ENCODE data around the gene PTPRD.

Gene PTPRD

DNA sequence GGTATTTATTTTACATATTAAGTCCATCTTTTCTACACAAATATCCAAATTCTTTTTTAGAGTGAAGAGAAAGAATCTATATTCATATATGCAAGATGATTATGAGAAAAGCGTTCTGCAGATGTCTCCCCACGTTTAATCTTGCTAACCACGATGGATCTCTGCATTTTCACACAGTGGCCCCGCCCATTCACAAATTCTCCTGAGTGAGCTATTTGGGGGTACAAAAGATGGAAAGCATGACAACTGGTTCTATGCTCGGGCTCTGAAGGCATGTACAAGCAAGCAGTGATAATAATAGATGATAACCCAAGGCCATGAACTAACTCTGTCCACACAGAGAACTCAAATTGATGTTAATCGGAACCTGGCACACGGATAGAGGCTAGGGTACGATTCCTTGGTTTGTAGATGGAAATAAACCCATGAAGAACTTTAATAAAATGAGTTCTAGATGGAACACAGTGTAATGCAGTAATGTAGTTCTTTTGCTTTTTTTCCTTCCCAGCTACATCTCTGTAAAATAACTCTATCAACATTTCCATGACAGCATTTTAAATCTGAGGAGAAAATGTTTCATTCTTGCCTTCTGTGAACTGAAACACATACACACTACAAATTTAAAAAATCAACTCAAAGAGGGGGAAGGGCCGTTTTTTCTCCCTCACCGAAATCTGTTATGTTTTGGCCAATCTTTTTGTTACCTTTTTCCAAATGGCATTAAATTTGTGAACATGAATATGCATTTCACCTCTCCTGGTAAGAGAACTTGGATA lies 1961.5 kb downstream of the PTPRD start:
- no peak for DNase-seq

DNA sequence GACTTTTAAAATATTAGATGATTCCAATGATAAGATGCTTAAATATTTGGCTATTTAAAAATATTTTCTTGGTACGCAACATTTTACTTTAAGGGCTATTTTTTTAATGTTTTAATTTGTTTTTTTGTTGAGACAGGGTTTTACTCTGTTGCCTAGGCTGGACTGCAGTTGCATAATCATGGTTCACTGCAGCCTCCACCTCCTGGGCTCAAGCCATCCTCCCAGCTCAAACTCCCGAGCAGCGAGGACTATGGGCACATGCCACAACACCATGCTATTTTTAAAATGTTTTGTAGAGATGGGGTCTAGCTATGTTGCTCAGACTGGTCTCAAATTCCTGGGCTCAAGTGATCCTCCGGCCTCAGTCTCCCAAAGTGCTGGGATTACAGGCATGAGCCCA lies 1963.0 kb downstream of the PTPRD start:
- no peak for DNase-seq

- DNase-seq, result no peak
Measured at GRCh38 chr9:8649160-8649559, 1963.6 kb downstream of the PTPRD start.

DNA sequence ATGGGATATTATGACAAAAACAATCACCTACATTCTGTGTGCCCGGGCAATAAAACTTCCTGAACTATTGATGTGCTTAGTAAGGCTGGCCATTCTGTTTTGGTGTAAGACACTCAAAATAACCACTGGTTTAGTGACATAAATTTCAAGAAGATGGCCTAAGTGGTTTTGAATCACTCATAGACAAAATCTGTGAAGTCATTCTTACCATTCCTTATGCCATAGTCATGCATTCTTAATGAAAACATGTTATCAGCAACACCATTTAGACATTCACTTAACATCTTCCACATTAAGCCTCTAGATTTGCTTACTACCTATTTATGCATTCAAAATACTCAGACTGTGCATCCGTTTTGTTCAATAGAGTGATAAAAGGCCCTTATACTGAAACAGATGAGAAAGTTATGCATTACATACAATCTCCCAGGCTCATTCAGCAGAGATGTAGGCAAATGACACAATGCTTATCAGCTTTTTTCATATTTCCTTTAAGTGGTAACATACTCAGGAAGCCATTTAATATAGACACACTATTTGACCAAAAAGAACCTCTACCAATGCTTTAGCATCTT lies 1964.4 kb downstream of the PTPRD start:
- DNase-seq, result no peak

- no peak for DNase-seq
Measured at GRCh38 chr9:8647824-8648223, 1965.0 kb downstream of the PTPRD start.

GRCh38 chr9:8644571-8644970 lies 1968.2 kb downstream of the PTPRD start:
- no peak for DNase-seq

- DNase-seq, result peak; percentile 34
Measured at GRCh38 chr9:8643896-8644295, 1968.9 kb downstream of the PTPRD start.

DNA sequence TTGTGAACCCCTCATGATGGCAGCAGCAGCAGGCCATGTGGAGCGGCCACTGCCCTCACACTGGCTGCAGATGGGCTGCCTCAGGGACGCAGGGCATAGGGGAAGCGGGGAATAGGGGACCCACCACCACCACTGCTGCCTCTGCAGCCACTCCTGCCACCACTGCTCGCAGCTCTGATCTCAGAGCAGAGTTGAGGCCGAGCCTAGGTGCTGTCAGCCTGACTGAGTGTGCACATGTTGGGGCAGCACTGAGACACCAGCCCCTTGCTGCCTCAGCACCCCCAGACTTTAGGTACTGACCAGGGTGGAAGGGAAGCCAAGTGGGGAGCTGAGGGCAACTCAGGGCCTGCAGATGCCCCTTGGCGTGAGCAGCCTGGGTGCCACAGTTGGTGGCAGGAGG lies 1969.3 kb downstream of the PTPRD start:
- DNase-seq, result no peak

GRCh38 chr9:8640761-8641160 lies 1972.0 kb downstream of the PTPRD start:
- no peak for DNase-seq

GRCh38 chr9:8637626-8638025 lies 1975.2 kb downstream of the PTPRD start:
- DNase-seq, result no peak

DNA sequence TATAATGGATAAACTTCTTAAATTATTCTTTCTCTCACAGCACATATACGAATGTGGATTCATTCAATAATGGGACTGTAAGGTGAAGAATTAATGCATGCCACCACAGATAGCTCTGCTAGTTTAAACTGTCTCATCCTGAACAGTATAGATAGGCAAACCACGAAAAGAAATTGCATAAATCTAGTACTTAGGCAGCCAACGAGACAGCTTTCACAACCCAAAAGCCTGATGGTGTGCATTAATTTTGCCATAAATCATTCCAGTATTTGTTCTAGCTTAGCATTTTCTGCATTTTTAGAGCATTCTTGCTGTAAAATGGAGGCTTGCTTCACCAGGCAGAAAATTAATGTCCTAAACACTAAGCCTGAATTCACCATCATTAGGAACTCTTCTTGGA lies 1979.0 kb downstream of the PTPRD start:
- no peak for DNase-seq

DNA sequence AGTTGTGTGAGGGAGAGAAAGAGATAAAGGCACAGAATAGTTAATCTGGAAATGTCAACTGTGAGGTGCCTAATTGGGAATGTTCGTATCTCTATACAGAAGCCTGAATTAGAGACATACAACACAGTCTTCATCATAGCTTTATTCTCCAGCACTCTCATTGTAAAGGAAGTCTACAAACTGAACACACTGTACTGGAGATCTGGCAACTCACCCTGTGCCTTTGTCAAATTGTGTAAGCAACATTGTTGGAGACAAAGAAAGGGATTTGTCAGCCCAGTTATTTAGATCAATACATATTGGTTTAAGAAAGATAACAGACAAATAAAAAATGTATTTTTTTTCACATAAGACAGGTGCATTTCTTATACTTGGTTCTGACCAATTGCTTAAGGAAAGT lies 1980.3 kb downstream of the PTPRD start:
- DNase-seq, result no peak

DNA sequence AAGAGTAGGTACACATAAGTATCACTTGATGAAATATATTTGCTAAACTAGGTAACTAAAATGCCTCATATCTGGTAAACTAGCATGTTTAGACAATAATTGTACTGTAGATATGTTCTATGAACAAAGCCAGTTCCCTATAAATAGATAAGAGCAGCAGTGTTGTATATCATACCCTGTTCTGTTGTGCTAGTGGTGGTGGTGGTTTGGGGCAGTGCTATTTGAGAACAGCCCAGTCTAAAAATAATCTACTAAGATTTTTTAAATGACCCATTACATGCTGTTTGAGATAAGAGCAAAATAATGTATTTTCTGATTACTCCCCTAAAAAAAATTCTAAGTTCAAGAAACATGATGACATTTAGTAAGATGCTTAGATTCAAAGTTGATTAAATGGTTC lies 1984.0 kb downstream of the PTPRD start:
- no peak for DNase-seq

DNA sequence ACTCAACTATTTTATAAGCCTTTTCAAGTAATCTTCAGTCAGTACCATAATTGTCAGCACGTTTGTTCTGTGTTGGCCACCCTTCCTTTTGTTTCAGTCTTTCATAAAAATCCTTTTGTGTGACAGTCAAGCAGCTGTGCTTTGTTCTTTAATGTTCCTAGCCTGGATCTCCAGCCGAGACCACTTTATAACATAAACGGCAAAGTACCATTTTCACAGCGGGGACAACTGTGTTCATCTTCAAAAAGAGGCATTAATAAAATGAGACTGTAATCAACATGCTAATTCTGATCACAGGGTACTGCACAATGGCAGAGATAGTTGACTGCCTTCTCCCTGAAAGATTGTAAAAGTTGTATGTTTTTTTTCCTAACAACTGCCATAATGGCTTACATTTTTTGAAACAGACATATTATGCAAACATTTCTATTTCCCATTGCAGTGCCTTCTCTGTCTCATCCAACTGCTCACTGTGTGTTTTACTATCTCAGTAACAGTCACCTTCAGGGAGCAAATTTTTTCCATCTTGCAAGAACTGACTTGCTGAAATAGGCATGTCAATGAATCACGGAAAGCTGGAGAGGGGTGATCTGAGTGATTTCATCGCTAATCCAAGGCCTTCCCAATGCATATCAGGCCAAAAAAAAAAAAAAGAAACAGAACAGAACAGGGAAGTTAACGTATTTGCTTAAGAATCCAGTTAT lies 1984.7 kb downstream of the PTPRD start:
- DNase-seq, result no peak

GRCh38 chr9:8622871-8623270 lies 1989.9 kb downstream of the PTPRD start:
- DNase-seq, result no peak

- no peak for DNase-seq
Measured at GRCh38 chr9:8622222-8622802, 1990.5 kb downstream of the PTPRD start.

DNA sequence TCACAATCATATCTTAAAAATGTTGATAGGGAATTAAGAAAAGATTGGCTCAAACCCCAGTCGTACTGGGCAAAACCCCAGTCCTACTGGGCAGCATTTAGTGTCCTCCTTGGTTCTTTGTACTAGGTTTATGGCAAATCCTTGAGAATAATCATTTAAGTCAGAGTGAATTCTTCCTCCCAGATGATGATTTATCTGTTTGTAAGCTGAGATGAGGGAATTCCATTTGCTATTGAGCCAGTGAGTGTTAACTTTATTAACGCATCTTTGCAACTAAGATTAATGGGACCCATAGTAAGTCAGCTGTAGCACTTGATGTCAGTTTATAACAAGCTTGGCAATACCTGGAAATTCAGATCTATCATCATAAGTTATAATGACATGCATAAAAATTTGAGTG lies 1991.4 kb downstream of the PTPRD start:
- DNase-seq, result no peak

DNA sequence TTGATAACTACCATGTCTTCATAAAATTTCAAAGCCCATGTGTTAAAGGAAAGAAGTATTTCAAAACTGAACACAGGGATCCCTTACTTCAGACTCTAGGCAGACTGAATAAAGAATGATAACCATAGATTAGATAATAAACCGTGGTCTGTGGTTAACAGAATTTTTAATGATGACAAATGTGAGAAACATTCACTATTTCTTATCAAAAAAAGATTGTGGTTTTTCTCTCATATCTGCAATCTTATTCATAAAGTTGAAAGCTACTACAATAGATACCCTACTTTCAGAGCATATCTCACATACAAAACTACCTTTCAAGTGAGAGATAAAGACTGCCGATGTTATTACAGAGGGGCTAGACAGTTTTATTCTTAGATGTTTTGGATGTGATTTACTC lies 1996.4 kb downstream of the PTPRD start:
- DNase-seq, result no peak

- DNase-seq, result no peak
Measured at GRCh38 chr9:8614926-8615440, 1997.8 kb downstream of the PTPRD start.

GRCh38 chr9:8613346-8613825 lies 1999.4 kb downstream of the PTPRD start:
- DNase-seq, result no peak

- no peak for DNase-seq
Measured at GRCh38 chr9:8611153-8611552, 2001.6 kb downstream of the PTPRD start.

DNA sequence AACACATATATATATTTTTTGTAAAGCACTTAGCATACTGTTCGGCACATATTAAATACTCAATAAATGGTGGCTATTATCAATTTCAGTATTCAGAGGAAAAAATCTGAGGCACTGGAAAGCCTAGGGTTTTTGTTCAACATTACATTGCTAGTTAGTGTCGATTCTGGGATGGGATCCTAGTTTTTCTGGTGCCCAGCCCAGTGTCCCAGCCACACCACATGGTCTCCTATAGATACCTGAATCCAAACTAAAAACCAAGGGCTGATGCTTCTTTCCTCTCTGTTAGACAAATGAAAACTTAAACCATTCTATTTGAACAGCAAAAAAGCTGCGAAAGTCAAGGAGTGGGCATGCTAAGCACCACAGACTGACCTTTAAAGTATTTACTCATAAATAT lies 2002.5 kb downstream of the PTPRD start:
- DNase-seq, result no peak

DNA sequence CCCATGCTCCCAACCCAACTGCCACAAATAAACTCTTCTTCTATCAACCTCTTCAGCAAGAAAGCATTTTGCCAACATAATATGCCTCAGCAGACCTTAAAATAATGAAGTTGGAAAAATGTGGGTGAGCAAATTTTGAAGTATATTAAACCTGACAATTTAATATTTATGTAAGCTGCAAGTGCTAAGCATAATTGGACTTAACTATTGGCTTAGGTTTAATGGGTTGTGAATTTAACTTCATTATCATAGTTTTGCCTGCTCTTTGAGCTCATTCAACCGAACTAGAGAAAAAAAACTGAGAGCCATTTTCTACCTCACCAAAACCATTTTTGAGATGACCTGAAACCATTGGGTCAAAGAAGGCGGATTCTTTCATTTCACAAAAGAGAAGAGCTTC lies 2007.7 kb downstream of the PTPRD start:
- no peak for DNase-seq

DNA sequence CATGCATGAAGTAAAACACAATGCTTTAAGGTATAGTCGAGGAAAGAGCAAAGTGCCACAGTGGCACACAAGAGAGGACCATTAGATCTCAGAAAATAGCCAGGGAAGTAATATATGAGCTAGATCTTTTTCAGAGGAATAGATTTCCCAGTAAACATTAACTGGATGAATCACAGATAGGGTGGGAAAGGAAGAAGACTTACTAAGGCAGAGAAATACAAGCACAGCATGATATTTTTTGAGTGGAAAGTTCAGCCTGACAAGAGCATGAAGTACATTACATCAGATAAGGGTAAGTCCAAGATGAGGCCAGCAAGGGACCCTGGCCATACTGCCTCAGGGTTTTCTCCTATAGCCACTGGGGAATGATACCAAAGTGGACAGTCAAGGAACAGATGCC lies 2008.6 kb downstream of the PTPRD start:
- no peak for DNase-seq
